Vagina (tissue), 2 donors: ENCODE data around the gene PCDH20.

ENCODE experiments used
- CTCF ChIP-seq, 3 experiments: fragments of 450-650 bp in 2 of 3; fragments of 200-600 bp in 1 of 3; sonication (generic) in 1 of 3; IDR thresholded peaks; one replicate each; pipeline ENCODE4 v1.5.1; 2017 to 2019; ENCODE audit warnings: antibody characterized with exemption in 3 of 3, mild to moderate bottlenecking in 2 of 3, moderate library complexity in 2 of 3
- POLR2A ChIP-seq, 2 donors: fragments of 450-650 bp; IDR thresholded peaks; one replicate each; pipeline ENCODE4 v1.6.1; 2017; ENCODE audit warnings: antibody characterized with exemption in 2 of 2, mild to moderate bottlenecking in 2 of 2, moderate library complexity in 2 of 2

GRCh38 chr13:61396121-61396520 lies 19.5 kb downstream of the PCDH20 start:
- TF ChIP-seq POLR2A (IDR thresholded peaks at IDR 0.05) = no peak
- no peak for TF ChIP-seq CTCF (IDR thresholded peaks at IDR 0.05)
